MV-4-11 (cell line): ENCODE measurements around the gene GAN.
"Not testable (repeated sequence)": the region's sequence is repeated elsewhere in the genome, so short reads cannot be mapped to it uniquely, and the experiment has no call there.

Experiments
- DNase-seq: peaks from one replicate; lab custom pipeline; 2025; lab: John Stamatoyannopoulos, UW

GAN gene

DNA sequence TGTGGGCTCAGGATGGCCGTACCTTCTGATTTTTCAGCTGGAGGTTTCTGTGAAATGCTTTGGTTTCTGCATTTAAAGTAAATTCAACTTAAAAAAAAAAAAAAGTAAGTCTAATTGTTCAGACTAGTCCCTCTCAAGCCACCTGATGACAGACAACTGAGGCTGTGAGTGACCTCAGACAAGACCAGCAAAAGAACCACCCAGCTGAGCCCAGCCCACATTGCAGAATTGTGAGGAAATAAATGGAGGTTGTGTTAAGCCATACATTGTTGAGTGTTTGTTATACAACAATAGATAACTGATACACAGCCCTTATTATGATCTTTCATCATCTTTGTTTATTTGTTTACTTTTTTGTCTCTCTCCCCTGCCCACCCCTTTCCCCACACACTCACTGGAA lies 85.1 kb downstream of the GAN start:
- no peak for DNase-seq

DNA sequence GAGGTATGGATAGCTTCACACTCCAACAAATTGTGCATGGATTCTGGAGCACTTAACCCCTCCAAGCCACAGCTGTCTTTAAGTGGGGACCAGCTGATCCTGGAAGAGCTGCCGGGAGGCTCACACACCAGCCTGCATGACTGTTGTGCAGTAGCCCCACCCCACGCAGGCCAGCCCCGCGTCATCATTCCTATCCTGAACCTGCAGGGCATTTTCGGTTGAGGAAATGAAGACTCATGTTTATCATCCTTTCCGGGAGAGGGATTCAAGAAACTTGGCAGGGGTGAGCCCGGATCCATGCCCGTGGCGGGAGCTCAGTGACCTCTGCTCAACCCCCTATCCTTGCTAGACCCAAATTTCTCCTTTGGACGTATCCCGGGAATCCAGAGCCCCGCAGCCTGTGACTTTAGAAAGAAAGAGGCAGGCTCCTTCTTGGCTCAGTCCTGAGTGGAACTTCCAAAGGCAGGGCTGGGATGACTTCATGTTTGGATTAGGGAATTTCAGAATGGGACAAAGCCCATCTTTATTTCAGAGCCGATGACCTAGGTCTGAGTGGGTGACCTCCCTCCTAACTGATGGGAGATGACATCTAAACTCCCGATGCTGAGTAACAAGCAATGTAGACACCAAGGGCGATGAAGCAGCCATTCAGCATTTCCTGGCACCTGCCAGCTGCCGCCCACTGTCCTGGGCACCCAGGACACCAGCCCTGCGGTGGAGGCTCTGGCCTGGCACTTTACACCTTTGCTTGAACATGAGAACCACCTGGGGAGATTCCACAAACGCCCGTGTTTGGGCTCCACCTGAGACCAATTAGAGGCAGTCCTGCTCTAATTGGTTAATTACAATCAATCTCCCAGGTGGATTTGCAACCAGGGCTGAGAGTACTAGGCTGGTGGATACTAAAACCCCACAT lies 86.5 kb downstream of the GAN start:
- DNase-seq, result no peak

DNA sequence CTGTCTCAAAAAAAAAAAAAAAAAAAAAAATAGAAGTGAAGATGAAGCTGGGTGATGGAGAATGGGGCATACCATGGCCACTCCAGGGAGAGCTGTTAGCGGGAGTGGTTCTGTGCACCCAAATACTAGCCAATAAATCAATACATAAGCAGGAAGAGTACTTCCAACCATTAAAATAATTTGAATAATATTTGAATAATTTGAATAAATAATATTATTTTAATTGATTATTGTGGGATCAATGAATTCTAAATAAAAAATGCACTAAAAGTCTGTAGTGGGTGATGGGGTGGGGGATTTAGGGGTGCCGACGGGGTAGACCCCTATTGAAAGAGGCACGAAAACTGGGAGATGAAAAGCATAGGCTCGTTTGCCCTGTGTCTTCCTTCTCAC lies 88.4 kb downstream of the GAN start:
- DNase-seq, result no peak

DNA sequence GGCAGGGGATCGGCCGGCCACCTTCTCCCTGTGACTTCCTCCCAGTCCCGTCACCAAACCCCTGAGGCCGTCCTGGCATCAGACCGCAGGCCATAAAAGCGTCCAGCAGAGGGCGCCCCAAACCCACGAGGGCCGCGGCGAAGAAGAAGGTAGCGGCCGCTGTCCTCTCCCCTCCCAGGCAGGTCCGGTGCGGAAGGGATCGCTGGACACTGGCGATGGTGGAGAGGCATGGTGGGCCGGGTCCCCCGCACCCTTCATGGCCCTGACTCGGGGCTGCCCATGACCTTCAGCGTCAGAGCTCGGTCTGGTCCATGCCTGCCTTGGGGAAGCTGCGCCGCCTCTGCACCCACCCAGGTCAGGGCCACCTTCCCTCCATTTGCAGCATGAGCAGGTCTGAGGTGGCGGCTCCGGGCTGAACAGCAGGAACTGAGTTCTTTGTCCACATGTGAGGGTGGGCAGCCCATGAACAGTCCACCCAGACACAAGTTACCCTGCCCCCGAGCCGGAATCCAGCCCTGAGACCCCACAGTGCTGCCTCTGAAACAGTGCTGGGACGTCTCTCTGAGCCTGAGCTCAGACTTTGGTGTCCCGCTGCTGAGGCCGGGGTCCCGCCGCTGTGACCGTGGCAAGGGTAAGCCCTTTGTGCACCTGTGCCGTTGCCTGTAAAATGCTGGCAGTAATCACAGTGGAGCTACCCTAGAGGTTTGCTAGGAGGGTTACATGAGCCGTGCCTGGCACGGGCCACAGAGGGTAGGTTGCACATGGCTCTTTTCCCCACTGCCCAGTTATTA lies 89.0 kb downstream of the GAN start:
- peak; percentile 77 for DNase-seq

DNA sequence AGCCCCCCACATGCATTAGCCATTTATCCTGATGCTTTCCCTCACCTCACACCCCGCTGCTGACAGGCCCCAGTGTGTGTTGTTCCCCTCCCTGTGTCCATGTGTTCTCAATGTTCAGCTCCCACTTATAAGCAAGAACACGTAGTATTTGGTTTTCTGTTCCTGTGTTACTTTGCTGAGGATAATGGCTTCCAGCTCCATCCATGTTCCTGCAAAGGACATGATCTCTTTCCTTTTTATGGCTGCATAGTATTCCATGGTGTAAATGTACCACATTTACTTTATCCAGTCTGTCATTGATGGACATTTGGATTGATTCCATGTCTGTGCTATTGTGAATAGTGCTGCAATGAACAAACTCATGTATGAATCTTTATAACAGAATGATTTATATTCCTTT lies 90.2 kb downstream of the GAN start:
- not testable (repeated sequence) for DNase-seq

DNA sequence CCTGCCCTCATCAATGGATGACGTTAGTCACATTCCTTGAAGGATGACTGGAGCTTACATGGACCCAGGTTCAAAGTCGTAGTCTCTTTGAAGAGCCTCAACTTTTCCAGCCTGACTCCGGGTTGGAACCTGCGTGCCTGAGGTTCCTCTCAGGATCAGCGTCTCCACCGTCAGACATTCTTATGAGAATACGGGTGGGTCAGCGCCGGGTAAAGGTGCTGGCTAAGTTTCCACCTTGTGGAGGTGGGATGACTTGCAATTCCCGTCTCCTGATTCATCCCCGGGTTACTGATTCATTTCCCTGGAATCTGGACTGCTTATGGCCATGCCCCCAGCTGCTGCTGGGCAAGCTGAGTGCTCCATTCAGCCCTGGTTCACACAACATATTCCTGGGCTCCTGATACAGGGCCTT lies 90.9 kb downstream of the GAN start:
- no peak for DNase-seq

DNA sequence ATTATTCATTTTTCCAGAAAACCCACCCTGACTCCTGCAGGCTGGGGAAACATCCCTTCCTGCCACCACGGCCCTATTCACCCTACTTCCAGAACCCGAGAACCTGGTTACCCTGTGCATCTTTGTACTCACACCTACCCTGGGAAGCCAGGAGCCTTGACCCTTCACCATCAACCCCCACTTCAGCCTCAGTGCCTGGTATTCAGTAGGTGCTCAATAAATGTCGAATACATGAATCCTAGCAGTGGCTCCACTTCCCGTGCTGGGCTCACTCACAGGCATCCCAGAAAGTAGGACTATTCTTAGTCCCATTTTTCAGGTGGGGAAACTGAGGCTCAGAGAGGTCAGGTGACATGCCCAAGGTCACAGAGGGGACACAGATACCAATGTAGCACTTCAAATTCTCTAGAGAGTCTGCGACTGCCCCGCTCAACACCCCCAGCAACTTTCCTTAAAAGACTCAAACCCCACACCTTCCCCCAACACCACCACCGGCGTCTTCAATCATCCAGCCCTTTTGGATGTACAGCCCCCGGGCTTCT lies 93.7 kb downstream of the GAN start:
- no peak for DNase-seq

DNA sequence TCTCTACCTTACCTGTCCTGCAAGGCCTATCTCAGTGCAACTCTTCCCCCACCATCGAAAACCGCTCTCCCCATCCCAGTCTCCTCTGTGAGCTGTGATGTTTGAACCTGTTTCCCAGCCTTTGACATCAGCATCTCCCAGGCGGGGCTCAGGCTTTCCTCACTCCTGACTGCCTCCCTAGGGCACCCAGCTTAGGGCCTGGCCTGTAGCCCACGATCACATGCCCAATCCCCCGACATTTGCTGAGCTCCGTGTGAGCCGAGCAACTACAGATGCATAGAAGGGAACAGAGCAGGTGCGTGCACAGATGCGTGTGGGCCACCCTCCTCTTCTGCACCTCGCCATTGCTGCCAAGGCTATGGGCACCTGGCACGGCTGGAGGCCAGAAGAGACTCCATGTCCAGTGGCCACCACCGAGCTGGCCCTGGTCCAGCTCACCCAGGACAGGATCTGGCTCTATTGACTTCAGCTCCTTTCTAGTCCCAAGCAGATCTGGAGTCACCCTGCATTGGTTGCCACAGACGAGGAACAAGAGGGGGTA lies 94.3 kb downstream of the GAN start:
- DNase-seq, result no peak

DNA sequence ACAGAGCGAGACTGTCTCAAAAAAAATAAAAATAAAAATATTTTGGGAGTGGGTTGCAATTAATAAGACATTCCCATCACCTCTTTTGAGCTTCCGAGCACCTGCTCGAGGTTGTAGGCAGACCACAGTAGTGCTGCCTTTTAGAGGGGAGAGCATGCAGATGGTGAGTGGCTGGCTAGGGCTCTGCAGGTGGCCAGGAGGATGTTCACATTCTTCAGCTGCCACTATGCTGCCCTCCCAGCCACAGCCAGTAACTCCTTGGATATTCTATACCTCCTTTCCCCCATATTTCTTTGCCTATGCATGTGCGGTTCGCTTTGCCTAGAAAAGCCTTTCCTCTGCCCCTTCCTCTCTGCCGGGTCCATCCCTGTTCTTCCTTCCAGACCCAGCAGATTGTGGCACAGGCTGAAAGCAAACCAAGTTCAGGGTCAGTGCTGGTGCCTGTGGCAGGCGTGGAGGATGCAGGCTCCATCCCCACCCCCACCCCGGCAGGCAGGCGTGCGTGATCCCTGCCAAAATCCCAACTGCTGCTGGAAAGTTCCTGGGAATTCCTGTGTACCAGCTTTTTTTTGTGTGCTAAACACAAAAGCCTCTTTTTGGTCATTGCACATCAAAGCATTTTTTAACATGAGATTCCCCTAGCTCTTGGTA lies 96.0 kb downstream of the GAN start:
- DNase-seq, result no peak

DNA sequence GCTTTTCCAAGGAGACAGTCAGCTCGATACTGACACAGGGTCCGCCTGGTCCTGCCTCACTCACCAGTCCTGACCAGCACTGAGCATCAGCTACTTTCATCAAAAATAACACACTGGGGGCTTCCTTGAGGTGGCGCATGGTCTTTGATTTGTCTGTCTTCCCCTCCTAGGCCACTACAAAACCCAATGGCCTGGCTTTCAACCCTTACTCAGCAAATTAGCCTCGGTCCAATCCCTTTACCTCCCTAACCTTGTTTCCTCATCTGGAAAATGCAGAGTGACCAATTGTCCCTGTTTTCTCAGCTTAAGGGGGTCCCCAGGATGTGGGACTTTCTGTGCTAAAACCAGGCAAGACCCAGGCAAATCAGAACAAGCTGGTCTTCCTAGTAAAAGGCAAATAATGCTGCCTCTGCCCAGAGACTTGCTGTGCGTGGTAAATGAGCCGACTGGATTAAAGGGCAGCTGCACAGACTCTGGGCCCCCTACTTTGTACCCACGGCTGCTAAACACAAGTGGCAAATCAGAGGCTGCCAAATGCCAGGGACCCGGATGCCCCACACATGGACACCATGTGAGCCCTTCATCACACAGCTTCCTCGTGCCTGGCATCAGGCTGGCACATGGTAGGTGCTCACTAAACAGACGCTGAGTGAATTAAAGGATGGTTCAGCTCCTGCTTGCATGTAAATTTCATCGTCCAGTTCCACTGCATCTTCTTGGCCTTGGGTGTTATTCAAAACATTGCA lies 98.7 kb downstream of the GAN start:
- no peak for DNase-seq

DNA sequence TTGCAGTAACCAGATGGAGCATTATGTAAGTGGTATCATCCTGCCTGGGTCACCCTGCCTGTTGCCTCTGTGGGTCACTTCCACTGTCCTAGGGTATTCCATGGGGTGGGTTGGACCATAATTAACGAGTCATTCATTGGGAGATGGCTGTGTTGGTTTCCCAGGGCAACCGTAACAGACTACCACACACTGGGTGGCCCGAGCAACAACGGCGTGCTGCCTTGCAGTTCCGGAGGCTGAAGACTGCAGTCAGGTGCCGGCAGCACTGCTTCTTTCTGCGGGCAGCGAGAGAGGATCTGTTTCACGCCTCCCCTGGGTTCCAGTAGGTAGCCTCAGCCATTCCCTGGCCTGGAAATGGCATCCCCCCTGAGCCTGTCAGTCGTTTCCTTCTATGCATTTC lies 101.0 kb downstream of the GAN start:
- no peak for DNase-seq

DNA sequence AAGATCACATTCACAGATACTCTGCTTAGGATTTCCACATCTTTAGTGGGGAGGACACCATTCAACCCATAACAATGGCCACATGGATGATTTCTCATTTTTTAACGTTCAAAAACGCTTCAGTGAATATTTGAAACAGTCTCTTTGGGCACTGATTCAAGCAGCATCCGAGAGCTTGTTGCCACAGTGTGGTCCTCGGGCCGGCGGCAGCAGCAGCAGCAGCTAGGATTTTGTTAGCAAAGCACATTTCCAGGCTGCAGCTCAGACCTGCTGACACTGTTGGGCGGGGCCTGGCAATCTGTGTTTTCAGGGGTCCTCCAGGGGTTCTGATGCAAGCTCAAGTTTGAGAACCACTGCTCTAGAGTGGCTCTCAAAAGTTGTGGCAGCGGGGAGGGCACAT lies 102.0 kb downstream of the GAN start:
- DNase-seq, result no peak

DNA sequence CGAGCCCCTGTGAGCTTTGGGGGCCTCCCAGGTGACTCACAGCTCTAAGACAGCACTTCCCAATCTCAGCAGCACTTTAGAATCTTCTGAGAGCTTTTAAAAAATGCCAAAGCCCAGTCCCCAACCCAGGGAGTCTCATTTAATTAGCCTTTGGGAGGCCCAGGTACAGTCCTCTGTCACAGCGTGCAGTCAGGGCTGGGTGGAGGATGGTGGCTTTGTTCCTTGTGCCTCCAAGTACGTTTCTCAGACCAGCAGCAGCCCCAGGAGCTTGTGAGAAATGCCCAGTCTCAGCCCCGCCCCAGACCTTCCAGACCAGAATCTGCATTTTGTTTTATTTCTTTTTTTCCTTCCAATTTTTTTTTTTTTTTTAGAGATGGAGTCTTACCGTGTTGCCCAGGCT lies 102.4 kb downstream of the GAN start:
- DNase-seq, result no peak

DNA sequence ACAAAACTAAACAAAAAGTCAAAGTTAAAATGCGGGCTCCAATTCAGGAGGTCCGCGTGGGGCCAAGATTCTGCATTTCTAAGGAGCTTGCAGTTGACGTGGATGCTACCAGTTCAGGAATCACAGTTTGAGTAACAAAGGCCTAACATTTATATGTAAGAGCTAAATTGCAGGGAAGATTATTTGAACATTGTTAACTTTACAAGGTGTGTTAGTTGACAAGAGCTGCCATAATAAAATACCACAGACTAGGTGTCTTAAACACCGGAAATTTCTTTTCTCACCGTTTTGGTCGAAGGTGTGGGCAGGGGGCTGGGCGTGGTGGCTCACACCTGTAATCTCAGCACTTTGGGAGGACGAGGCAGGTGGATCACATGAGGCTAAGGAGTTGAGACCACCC lies 105.0 kb downstream of the GAN start:
- no peak for DNase-seq

DNA sequence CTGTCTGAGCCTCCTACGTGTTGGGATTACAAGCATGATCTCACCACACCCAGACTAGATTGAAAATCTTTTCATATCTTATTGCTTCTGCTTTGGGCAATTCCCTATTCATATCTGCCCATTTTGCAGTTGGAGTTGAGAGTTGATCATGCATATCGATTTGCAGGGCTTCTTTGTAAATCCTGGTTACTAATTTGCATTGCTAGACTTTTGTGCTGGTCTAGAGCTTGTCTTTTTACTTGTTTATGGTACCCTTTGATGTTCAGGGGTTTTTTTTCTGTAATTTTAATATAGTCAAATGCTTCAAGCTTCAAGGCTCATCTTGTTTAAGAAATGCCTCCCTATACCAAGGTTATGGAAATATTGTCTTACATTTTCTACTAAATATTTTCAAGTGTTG lies 106.4 kb downstream of the GAN start:
- DNase-seq, result no peak

DNA sequence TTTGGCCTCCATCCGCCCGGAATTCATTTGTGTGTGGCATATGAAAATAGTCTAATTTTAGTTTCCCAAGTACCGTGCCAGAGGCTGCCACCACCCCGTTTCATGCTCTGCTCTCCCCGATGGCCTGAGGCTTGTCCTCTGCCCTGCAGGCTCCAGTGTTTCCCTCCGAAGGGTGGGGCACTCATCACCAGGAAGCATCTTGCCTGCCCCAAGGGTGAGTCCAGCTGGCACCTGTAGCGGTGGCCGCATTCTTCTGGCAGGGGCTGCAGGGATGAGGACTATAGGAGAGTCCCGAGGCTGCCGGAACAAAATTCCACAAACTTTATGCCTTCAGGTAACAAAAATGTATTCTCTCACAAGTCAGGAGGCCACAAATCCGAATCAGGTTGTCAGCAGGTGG lies 106.8 kb downstream of the GAN start:
- DNase-seq, result no peak

DNA sequence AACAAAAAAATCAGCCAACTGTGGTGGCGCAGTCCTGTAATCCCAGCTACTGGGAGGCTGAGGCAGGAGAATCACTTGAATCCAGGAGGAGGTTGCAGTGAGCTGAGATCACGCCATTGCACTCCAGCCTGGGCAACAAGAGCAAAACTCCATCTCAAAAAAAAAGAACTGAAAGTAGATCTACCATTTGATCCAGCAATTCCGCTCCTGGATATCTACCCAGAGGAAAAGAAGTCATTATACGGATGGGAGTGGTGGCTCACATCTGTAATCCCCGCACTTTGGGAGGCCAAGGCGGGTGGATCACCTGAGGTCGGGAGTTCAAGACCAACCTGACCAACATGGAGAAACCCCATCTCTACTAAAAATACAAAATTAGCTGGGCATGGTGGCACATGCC lies 107.4 kb downstream of the GAN start:
- DNase-seq, result not testable (repeated sequence)

DNA sequence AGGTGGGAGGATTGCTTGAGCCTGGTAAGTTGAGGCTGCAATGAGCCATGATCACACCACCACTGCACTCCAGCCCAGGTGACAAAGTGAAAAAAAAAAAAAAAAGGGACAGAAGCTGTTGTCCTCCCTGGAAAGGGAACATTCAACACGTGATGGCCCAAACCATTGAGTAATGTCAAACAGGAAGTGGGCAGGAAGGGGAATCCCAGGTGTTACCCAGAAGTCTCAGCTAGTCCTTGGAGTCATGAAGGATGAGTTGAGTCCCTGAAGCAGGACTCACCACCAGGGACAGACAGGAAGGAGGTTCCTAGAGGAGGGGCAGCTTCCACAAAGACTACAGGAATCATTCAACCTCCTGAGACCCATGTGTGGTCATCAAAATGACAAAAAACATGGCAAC lies 110.0 kb downstream of the GAN start:
- peak; percentile 44 for DNase-seq

DNA sequence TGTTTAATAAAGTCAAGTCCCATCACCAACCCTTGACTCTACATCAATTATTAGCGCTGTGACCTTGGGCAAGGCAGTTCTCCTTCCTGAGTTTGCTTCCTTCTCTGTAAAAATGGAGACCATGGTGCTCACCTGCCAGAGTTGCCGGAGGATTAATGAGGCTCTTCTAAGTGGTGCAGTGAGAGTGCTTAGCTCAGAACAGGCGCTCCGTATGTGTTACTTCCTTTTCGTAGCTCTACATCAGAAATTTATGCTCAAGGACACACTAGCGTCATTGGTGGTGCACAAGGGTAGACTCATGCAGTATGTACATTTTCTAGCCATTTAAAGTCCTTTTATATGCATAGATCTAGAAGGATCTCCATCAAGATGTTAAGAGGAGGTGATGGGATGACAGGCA lies 112.5 kb downstream of the GAN start:
- no peak for DNase-seq

DNA sequence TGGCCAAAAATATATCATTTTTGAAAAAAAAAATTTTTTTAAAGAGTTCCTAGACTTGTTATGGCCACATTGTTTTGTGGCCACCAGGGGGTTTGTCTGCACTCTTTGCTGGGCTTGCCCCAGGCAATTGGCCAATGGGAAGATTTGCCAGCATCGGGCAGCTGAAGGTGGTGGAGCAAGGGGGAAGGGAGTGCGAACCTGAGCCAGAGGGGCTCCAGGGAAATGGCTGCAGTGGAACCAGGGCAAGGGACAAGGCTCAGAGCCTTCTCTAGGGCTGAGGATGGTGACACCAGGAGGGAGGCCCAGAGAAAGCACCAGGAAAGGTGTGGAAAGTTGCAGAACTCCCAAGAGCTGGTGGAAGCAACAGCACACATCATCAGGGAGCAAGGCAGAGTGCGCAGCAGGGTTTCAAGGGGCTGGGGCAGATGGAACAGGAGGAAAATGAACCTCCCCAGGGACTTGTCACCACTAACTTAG lies 114.3 kb downstream of the GAN start:
- peak; percentile 50 for DNase-seq
